Keratinocyte (primary cell): Measurements from ENCODE around the gene POU3F2. TPM values are rescaled to one million over a fixed set of nuclear protein-coding genes. Genes with fewer than 3 reads are reported as not detected.

Source experiments
- DNase-seq: peaks from one replicate; pipeline ENCODE4 v3.0.0-alpha.2; 2011; ENCODE audit warnings: low read depth, missing footprints, low spot score
- FAIRE-seq: peaks from 2 replicates; lab custom pipeline; 2011; peaks lifted over from hg19 to GRCh38; lab: Jason Lieb, UNC
- H2AFZ ChIP-seq: 2 replicates; pipeline ENCODE4 v1.6.0; 2012; ENCODE audit warnings: low read length, control low read depth, inconsistent platforms; ENCODE audit not compliant: control insufficient read depth
- H3K27ac ChIP-seq: 2 replicates; pipeline ENCODE4 v1.5.1; 2011; ENCODE audit warnings: low read length; ENCODE audit not compliant: control insufficient read depth, insufficient read depth
- H3K27me3 ChIP-seq: 3 replicates; pipeline ENCODE4 v1.6.0; 2011; ENCODE audit warnings: low read length; ENCODE audit not compliant: control insufficient read depth, insufficient read depth; ENCODE audit errors: extremely low read depth
- H3K36me3 ChIP-seq, 2 experiments: 2 replicates in 1 of 2; 3 replicates in 1 of 2; pipeline ENCODE4 v1.5.1; 2011; ENCODE audit warnings: low read length in 2 of 2, mild to moderate bottlenecking in 1 of 2; ENCODE audit not compliant: control insufficient read depth in 2 of 2, insufficient read depth in 2 of 2; ENCODE audit errors: extremely low read depth in 1 of 2
- H3K4me1 ChIP-seq: 3 replicates; pipeline ENCODE4 v1.5.1; 2011; ENCODE audit warnings: low read length; ENCODE audit not compliant: control insufficient read depth, insufficient read depth; ENCODE audit errors: extremely low read depth
- H3K4me2 ChIP-seq: 3 replicates; pipeline ENCODE4 v1.6.0; 2011; ENCODE audit warnings: low read depth, low read length; ENCODE audit not compliant: control insufficient read depth, insufficient read depth; ENCODE audit errors: extremely low read depth
- H3K4me3 ChIP-seq, 3 experiments: fragments of 200-600 bp in 1 of 3; sonication (generic) in 1 of 3; 2 replicates in 2 of 3; 3 replicates in 1 of 3; pipeline ENCODE4 v1.5.1; 2011 to 2016; ENCODE audit warnings: low read length in 3 of 3, mild to moderate bottlenecking in 3 of 3, control low read depth in 2 of 3, inconsistent platforms in 1 of 3, low read depth in 1 of 3, mixed read lengths in 1 of 3, mixed run types in 1 of 3, moderate library complexity in 1 of 3; ENCODE audit not compliant: control insufficient read depth in 2 of 3, insufficient read depth in 2 of 3; ENCODE audit errors: extremely low read depth in 1 of 3
- H3K79me2 ChIP-seq: 2 replicates; pipeline ENCODE4 v1.6.0; 2012; ENCODE audit warnings: low read length; ENCODE audit not compliant: control insufficient read depth, insufficient read depth
- H3K9ac ChIP-seq: 3 replicates; pipeline ENCODE4 v1.6.0; 2011; ENCODE audit warnings: low read length; ENCODE audit not compliant: control insufficient read depth, insufficient read depth; ENCODE audit errors: extremely low read depth
- H3K9me1 ChIP-seq: 3 replicates; pipeline ENCODE4 v1.6.0; 2011; ENCODE audit warnings: low read length; ENCODE audit not compliant: control insufficient read depth, insufficient read depth; ENCODE audit errors: extremely low read depth
- H3K9me3 ChIP-seq: 2 replicates; pipeline ENCODE4 v1.5.1; 2012; ENCODE audit warnings: low read depth, low read length; ENCODE audit not compliant: control insufficient read depth
- H4K20me1 ChIP-seq: 3 replicates; pipeline ENCODE4 v1.6.0; 2011; ENCODE audit warnings: low read length; ENCODE audit not compliant: control insufficient read depth, insufficient read depth; ENCODE audit errors: extremely low read depth
- EZH2 ChIP-seq: IDR thresholded peaks from one replicate; pipeline ENCODE4 v1.6.1; 2012; ENCODE audit warnings: inconsistent platforms, mild to moderate bottlenecking, low read length, moderate library complexity
- dilution Hi-C: fragments of 300-500 bp; cut with MboI; formaldehyde crosslinking; loops from one replicate; pipeline ENCODE4 v1.7.0; 2020; ENCODE audit warnings: low sequenced_read_pairs; ENCODE audit not compliant: extremely low pct_ligation_motif_present
- polyA plus RNA-seq, 5 experiments: library from polyadenylated mRNA; depleted of rRNA in 3 of 5; stranded (reverse) in 3 of 5; stranded (forward) in 1 of 5; unstranded in 1 of 5; fragments of >200 nt; gene quantifications; 1 replicate in 1 of 5; 2 replicates in 3 of 5; 3 replicates in 1 of 5; pipeline versions ENCODE4 v1.2.1 to v1.2.3, GENCODE V29; 2011 to 2012; ENCODE audit warnings: missing spikeins in 2 of 5, low read depth in 1 of 5, low replicate concordance in 1 of 5
- TF ChIP-seq, protein P1 (sequence below), 3 experiments: IDR thresholded peaks in 1 of 3; conservative IDR thresholded peaks in 1 of 3; optimal IDR thresholded peaks in 1 of 3; 2 replicates in 2 of 3; 3 replicates in 1 of 3; pipeline versions ENCODE3 to v1.5.1; 2011; ENCODE audit warnings: low read length in 3 of 3, mild to moderate bottlenecking in 3 of 3, moderate library complexity in 2 of 3, control low read depth in 1 of 3, inconsistent platforms in 1 of 3; ENCODE audit not compliant: insufficient read depth in 2 of 3; ENCODE audit errors: extremely low read depth in 1 of 3

POU3F2 gene
- polyA plus RNA-seq, 1 donor (not counting 4 experiments of a cell fraction or from before 2014, with no cell fraction given): not detected

DNA sequence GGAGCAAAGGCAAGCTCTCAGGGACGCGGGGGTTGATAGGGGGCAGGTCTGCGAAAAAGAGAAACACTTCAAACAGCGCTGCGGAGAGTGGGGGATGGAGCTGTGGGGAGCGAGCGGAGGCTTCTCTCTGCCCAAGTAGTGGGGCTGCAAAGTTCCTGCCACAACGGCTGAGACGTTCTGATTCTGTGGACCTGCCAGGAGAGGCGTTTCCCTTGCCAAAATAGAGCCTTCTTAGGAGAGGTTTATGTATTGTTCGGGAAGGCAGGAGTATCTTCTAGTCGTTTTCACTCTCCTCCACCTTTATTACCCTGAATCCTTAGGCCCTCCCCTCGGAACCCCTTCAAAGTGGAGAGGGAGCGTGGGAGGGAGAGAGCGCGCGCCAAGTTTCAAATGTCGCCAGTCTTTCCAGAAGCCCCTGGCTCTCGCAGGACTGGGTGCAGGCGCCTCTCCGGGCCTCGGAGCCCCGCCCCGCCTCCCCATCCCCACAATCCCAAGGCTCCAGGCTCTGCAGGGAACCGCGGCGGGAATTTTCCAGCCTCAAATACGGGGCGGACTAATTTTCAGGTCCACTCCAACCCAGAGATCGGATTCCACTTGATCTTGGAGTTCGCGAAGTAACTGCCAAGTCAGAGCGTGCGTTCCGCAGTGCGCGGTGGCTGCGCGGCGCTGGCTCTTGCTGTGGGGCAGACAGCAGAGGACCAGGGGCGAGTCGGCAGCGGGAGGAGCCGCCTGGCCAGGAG is 10.0 kb upstream of the POU3F2 start:
- dilution Hi-C loops: no loop called here
- Histone ChIP-seq H2AFZ (no peak overlapping the region), H3K9me1 (no peaks in the 10 kb centered on the region), H3K27me3 (peaks cover 67% of the 10 kb centered on the region), H3K27ac (no peak overlapping the region), H3K9ac (no peak overlapping the region), H3K4me1 (no peaks in the 10 kb centered on the region), H3K4me2 (peak overlapping the region; percentile 5), H3K36me3 (no peaks in the 10 kb centered on the region), H4K20me1 (no peaks in the 10 kb centered on the region), H3K4me3 (peak overlapping the region in 1 of 3 experiments; percentile 7), H3K79me2 (no peaks in the 10 kb centered on the region), H3K9me3 (no peaks in the 10 kb centered on the region)
- no peak for DNase-seq
- TF ChIP-seq, protein P1, sequence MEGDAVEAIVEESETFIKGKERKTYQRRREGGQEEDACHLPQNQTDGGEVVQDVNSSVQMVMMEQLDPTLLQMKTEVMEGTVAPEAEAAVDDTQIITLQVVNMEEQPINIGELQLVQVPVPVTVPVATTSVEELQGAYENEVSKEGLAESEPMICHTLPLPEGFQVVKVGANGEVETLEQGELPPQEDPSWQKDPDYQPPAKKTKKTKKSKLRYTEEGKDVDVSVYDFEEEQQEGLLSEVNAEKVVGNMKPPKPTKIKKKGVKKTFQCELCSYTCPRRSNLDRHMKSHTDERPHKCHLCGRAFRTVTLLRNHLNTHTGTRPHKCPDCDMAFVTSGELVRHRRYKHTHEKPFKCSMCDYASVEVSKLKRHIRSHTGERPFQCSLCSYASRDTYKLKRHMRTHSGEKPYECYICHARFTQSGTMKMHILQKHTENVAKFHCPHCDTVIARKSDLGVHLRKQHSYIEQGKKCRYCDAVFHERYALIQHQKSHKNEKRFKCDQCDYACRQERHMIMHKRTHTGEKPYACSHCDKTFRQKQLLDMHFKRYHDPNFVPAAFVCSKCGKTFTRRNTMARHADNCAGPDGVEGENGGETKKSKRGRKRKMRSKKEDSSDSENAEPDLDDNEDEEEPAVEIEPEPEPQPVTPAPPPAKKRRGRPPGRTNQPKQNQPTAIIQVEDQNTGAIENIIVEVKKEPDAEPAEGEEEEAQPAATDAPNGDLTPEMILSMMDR (optimal IDR thresholded peaks at IDR 0.05 in 1 of 3, IDR thresholded peaks at IDR 0.05 in 1 of 3, conservative IDR thresholded peaks at IDR 0.05 in 1 of 3; ENCODE audit: extremely low read depth in 1 of 3, insufficient read depth in 2 of 3, low read length in 3 of 3): no peak
- TF ChIP-seq EZH2: no peak
- FAIRE-seq: no peak

DNA sequence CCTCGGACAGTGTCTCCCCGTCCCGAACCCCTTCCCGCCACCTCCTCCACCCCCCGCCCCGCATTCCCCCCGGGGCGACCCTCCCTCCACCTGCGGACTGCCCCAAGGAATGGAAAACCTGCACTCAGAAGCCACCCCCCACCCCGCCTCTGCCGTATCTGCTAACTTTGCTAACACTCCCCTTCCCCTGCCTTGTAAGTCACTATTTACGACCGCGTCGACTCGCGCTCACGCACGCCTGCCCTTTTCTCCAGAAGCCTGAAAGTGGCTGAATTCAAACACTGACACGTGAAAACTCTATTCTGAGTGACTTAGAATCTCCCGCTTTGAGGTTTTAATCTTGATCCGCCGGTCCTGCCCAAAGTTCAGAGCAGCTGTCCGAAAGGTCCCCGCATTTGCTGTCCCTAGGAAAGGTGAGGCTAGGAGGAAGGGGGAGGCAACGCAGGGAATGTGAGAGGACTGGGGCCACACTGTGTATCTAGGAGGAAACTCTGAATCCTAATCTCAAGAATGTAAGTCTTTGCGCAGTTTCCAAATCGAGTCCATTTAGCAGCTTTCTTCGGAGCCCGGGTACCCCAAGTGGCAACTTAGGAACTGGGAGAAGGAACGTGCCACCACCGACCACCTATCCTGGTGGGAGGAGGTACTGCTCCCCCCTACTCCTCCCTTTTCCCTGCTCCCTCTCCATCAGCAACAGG is 9.3 kb upstream of the POU3F2 start:
- H3K4me2 ChIP-seq: no peak overlapping the region
- dilution Hi-C loops: no loop called here
- H3K27me3 ChIP-seq: peaks cover 75% of the 10 kb centered on the region
- no peaks in the 10 kb centered on the region for H3K9me3 ChIP-seq
- no peaks in the 10 kb centered on the region for H3K36me3 ChIP-seq
- no peaks in the 10 kb centered on the region for H3K4me1 ChIP-seq
- H2AFZ ChIP-seq: no peak overlapping the region
- no peaks in the 10 kb centered on the region for H3K9me1 ChIP-seq
- FAIRE-seq (no peak), DNase-seq (no peak)
- no peaks in the 10 kb centered on the region for H4K20me1 ChIP-seq
- no peak overlapping the region for H3K9ac ChIP-seq
- TF ChIP-seq, protein P1 (optimal IDR thresholded peaks at IDR 0.05 in 1 of 3, IDR thresholded peaks at IDR 0.05 in 1 of 3, conservative IDR thresholded peaks at IDR 0.05 in 1 of 3; ENCODE audit: extremely low read depth in 1 of 3, insufficient read depth in 2 of 3, low read length in 3 of 3): no peak
- peak; percentile 97 for TF ChIP-seq EZH2
- no peaks in the 10 kb centered on the region for H3K79me2 ChIP-seq
- H3K27ac ChIP-seq: no peak overlapping the region
- no peak overlapping the region for H3K4me3 ChIP-seq
